ENCODE measurements around the gene CUBN. TPM values are rescaled to one million over a fixed set of nuclear protein-coding genes. Genes with fewer than 3 reads are reported as not detected.
A peak's percentile ranks its signal among the peaks of the same experiment; 100 is the strongest.
"Not testable (repeated sequence)": the region's sequence is repeated elsewhere in the genome, so short reads cannot be mapped to it uniquely, and the experiment has no call there.

Gene CUBN
- polyA plus RNA-seq, 5 donors = 2.1 to 6.2 (median 3.4) TPM

DNA sequence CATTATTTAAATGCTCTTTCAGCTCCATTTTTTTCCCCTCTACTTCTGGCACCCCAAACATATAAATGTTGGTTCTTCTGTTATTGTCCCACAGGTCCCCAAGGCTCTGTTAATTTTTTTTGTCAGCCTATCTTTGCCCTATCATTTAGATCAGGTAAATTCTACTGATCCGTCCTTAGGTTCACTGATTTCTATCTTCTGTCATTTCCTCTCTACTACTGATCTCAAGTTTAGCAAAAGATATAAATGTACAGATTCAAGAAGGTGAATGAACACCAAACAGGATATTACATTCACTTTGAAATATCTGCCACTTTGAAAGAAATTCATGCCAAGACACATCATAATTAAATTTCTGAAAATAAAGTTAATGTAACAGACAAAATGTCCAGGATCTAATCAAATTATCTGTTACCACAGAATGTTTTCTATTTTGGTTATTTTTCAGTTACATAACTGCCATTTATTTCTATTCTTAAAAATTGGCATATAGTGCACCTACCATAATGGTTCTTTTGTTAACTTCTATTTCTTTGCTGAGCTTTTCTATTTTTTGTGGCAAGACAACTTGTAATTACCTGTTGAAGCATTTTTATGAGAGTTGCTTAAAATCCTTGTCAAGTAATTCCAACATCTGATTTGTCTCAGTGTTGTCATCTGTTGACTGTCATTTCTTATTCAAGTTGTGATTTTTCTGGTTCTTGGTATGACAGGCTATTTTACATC is 12.1 kb upstream of the CUBN start:
- no peak for DNase-seq

DNA sequence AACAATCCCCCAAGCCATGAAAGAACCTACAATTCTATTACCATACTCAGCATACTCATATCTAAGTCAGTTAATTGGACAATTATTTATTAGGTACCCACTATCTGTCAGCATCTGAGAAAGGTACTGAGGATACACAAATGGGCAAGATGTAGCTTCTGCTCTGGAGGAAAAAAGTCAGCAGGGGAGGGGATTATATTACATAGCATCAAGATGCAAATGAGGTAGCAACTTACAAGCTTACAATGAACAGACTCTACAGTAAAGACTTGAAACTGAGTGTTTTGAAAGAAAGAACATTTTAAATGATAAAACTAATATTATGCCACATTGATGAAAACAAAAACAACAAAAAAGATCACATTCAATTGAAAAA is 10.8 kb upstream of the CUBN start:
- DNase-seq = no peak

DNA sequence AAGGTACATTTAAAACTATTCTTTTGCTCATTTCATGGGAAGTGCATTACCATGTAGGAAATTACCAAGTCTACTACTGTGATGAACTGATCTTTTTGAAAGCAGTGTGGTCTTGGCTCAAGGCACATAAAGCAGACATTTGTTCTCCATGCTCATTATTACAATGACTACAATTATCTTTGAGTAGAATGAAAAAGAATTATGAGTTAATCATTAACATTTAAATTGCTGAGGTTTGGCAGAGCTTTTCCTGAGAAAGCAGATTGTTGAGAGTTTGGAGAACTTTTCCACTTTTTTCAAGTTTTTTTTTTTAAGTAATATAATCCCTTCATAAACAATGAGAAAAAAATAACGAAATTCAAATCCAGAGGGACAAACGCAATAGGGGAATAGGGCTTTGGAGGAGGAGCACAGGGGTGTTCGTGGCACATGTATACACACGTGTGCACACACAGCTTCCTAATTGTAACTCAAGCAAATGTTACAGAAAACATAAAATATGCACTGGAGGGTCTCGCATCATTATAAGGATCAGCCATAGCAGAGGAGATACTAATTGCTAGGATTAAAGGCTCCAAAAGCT is 8.9 kb upstream of the CUBN start:
- peak; percentile 69 to 77 for DNase-seq

DNA sequence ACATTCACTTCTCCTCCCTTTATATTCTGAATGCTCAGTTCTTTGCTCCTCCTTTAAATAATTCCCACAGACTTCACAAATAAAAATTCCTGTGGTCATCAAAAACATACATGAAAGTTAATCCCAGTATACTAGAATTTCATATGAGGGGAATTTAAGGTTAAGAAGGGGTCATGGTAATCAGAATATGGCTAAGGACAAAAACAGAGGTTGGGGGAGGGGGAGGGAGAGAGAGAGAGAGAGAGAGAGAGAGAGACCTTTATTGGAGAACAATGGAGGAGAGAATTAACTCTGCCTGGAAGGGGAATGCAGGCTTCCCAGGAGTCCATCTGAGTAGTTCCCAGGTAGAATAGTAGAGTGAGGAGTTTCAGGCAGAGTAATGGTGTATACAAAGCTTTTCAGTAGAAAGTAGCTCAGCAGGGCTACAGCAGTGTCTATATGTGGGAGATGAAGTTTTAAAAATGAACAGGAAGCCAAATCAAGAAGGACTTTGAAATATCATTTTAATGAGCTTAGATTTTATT is 5.2 kb upstream of the CUBN start:
- DNase-seq = no peak

DNA sequence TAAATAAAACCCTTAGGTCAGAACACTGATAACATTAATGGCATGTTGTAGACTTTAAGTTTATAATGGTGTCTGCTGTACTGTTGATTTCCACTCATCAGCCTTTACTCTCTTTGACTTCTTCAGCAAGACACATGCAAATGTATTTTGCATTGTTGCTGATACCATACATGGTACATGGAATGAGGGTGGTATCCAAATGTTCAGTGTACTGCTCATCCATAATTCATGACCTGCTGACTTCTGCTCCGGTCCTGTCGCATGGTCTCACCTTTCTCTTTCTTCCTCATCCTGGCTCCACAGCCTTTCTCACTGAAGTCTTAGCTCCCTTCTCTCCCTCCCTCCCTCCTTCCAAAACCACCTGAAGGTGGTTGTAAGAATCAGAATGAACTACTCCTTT is 4.7 kb upstream of the CUBN start:
- DNase-seq = no peak

DNA sequence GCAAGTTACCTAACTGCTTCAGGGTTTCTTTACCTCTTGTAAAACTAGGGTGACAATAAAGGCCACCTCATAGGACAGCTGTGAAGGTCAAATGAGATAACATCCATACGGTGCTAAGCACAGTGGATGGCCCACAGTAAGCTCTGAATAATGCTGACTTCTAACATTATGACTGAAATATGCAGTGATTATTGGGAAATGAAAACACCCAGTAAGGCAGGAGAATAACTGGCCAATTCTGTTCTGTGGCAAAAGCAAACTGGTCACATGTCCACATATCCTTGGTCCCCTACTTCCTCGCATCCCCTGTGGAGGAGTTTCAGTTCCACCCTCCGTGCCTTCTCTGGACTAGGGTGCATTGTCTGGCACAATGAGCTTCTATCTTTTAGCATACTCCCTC is 1.4 kb downstream of the CUBN start:
- DNase-seq = no peak

DNA sequence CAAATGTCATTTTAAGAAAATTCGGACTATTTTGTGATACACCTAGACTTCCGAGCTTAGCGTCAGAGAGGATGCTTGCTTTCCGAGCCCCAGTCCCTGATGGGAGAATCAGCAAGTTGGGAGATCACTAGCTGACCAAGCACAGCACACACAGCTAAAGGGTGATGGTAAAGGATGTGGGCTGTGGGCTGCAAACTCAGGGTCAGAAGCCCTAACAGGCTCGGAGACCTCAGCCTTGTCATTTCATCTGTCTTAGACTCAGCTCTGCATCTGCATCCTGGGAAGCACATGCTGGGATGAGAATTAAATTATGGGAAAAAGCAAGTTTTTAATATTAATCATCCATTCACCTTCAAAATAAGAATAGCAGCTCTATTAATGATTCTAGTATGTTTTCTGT is 3.3 kb downstream of the CUBN start:
- DNase-seq = no peak

DNA sequence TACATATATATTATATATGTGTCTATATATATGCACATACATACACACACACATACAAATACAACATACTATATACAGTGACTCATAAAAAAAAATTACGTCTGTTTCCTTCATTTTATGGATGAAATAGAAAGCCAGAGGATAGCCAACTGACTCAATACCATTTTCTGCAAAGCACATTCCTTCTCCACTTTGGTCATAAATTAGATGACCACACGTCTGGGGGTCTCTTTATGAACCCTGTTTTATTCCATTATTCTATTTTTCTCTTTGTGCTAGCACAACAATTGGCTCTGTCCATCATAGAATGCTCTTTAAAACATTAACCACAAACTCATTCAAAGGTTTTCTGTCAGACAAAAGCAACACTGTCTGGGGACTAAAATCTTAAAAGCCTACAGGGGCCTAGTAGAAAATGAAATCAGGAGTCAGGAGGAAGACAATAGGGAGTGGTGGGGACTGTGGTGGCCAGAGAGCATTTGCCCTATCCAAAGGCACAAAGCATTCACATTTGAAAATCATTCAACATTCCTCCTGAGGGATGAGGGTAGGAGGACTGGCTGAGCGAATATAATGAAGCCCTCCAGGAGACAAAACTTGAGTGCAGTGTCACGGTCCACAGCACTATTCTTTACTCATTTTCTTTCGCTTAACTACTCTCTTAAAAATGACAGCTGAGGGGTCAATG is 4.3 kb downstream of the CUBN start:
- DNase-seq = no peak

DNA sequence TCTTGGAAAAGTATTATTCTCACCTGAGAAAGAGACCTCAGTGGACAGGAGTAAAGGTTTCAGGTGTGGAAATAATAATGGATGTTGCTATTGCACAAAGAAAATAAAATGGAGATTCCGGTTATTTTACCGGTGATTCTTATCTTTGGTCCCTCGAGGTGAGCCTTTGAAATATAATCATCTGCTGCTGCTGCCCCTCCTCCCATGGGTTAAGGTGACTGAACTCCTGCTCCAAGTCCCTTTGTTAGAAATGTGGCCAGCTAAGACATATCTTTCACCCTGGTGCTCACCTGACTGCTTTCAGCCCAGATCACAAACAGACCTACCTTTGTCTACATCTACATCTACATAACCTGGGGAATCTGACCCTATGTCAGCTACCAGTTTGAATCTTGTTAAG is 5.7 kb downstream of the CUBN start:
- no peak for DNase-seq

DNA sequence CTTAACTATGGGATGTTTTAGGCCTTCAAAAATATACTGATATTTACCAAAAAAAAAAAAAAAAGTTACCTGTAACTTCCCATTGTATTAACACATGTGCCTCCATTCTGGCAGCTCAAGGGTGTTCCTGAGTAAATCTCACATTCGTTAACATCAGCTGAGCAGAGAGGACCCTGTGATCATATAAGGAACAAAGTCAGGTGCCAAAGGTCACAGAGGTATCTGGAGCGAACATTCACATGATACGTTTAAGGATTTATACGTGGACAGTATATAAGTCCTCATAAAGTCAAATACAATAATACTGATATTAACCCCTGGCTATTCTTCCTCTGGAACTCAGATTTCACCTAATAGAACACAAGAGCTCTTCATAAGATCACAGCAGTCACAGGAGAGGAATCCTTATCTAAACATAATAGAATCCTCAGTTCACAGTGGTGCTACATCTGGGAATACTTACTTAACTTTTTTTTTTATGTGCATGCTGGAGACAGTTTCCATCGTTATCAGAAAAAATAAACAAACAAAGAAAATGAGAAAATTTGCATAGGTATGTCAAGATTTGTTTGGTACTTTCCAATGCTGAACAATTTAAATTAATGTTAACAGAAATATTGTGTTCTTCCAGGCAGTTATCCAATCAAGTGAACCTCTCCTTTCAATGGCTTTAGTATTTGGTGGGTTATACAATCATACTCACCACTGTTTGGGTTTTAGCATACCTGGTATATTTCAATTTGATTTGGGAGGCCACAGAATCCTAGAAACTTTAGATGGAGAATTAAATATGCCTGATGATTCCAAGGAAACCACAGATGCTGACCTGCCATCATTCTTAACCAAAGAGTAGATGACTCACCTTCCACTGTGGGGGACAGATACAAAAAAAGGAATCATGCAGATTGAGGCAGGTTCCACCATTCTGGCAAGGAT is 6.6 kb downstream of the CUBN start:
- DNase-seq = no peak

DNA sequence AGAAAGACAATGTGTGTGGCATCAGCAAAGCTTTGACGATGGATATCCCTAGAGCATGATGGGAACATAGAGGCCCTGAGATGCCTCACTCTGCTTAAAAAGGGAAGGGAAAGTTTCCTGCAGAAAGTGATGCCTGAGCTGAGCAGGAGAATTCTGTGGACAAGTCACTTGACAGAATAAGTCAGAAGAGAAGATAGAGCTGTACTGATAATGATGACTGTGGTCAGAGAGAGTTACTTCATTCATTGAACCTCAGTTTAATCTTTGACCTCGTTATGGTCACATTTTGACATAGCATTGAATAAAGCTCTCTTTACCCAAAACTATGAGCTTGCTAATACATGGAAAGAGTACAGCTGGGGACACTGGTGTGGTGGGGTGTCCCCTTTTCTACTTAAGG is 7.6 kb downstream of the CUBN start:
- no peak for DNase-seq

DNA sequence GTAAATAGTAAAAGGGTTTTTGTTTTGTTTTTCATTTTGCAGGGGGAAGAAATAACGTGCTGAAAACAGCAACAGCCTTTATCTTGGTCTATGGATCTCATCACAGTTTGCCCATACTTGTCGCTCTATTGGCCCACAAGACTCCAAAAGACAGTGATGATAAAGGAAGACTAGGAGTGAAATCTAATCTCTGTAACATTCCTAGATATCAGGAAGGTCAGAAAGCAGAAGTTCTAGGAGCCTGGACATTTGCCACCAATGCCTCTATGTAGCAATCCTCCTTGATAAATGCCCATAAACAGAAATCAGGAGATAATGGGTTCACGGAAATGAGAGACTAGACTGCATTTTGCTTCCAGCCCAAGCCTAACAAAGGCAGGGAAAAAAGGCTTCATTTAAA is 8.9 kb downstream of the CUBN start:
- peak in 1 of 2 donors; percentile 15 for DNase-seq

DNA sequence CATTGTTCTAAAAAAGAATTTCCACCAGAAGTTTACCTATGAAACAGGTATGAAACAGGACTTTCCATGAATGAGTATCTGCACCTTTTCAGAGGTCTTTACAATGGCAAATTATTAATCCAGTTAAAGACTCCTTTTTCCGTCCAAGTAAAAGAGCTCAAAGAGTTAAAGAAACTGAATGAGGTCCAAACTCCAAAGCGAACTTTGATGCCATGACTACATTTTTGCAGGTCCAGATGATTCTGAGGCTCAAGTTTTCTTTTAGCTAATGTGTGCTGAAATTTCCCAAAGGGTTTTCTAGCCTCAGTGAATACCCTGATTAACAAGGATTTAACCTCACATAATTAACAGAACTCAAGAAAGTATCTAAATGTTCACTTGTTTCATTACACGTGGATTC is 9.8 kb downstream of the CUBN start:
- DNase-seq = no peak

DNA sequence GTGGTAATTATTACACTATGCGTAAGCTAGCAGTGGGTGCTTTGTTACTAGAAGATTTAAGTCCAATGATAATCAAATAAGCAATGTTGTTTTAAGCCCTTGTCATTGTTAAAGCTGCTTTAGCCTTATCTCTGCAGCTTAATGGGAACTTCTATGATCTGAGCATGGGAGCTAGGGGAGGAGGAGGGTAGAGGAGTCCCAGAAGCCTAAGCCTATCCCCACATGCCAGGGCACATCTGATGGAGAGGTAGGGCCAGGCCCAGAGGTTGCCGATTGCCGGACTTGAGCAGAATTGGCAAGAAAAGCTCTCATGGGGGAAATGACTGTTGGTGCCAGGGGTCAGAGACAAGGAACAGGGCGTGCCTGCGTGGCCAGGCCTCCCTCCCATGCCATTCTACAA is 13.4 kb downstream of the CUBN start:
- no peak for DNase-seq

DNA sequence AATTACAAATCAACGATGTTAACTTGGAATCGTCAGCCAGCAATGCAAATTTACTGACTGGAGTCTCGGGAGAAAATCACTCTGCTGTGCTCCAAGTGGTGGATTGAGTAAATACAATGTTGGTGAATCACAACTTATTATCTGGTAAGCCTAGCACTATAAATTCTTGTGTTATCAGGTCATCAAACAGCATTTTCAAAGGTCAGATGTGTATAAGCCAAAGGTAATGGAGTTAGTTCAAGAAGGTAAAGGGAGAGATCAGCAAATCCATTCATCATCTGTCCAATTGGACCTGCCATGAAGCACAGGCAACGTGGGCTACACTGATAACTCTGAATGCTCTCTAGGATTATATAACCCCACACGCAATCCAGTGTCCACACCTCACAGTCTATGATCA is 13.9 kb downstream of the CUBN start:
- DNase-seq = no peak

DNA sequence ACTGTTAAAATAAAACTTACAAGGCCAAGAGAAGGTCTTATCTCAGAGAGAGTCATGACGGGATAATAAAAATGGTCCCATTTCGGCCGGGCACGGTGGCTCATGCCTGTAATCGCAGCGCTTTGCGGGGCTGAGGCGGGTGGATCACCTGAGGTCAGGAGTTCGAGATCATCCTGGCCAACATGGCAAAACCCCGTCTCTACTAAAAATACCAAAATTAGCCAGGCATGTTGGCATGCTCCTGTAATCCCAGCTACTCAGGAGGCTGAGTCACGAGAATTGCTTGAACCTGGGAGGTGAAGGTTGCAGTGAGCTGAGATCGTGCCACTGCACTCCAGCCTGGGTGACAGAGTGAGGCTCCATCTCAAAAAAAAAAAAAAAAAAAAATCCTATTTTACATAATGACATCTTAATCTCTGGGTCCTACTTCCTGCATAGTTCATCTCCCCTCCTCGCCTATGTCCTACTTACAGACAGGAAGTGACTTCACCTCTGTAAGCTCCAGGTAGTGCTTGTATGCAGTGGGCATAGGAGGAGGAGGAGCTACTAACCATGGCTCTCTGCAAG is 14.7 kb downstream of the CUBN start:
- DNase-seq = not testable (repeated sequence)

DNA sequence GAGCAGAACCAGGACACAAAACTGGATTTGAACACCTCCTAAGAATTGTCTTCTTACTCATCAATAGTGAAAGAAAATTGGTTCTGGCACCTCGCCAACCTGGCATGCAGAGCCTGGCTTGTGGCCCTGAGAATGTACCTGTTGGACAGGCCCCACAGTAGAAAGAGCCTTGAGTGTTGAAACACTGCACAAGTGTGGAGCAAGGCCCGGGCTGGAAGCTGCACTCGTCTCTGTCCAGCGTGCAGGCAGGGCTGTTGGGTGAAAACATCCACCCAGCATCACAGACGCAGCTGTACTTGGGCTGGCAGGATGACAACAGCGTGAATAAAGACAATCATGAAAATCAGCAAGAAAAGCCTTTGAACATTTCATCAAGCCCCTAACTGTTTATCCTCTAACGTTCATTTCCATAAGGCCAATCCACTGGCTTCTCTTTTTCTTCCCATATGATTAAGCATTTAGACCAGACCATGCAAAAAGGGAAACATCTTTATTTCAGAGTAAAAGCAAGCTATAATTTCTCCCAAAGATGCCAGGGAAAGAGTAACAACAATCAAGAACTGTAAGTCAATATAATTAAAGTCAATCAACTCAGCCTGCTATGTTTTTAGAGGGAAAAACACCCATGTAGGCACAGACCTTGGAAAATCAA is 15.6 kb downstream of the CUBN start:
- DNase-seq = peak; percentile 78 to 86

DNA sequence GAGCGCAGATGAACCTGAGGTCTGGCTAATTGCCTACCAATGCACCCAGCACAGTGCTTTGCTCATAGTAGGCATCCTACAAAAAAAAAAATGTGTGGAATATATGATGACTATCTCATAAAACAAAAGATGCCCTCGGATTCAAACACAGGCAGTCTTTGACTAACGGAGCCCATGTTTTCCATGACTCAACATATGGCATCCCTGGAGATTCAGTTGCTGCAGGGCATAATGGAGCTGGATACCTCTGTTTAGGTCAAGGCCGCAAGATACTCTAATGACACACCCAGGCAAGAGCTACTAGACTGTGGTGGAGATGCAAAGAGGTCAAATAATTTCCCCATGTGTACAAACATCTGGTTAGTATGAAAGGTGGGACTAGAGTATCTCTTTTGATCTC is 16.3 kb downstream of the CUBN start:
- no peak for DNase-seq

DNA sequence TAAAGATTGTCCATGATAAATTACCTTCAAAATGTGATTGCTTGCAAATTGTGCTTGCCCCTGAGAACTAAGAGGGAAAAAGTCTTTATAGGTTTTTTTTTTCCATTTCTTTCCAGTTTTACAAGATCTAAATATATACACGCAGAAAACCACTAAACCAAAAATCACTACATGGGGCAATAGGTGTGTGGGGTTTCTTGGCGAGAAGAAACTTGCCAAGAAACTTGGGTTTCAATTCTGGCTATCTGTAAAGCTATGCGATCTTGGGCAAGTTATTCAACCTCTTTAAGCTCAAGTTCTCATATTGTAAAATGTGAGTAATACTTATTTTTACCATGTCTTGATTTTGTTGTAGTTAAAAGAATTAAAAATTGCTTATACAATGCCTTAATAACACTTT is 17.0 kb downstream of the CUBN start:
- no peak for DNase-seq

DNA sequence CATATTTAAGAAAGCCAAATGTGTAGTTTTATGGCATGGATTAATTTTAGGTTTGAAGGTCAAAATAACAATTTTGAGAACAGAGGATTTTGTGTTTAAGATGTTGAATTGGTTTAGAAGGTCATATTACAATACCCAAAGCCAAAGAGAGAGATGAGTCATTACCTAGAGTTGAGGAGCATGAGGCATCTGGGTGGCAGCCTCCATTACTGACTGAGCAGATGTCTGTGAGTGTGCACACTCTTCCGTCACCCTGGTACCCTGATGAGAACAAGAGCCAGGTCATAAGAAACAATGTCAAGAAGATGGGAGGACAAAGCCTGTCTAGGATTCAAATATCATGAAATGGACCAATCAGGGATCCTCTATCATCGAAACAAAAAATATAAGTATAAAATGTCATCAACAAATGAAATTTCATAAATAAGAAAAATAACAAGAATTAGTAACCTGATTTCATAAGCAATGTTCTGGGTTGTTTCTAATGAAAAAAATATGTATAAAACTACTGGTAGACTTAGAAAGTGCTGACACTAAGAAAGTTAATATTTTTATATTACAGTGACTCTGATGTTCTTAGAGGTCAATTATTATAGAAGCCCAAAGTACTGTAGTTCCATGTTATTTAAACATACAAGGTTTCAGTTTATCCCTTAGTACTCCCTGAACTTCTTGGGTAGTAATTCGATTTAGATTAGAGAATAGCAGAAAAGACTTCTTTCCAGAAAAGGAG is 20.0 kb downstream of the CUBN start:
- no peak for DNase-seq

Measured in right lung (tissue), 5 donors.